ENCODE data around the gene VPS54. TPM values are rescaled to one million over a fixed set of nuclear protein-coding genes. Genes with fewer than 3 reads are reported as not detected.

Gene VPS54
- total and polyA plus RNA-seq, 9 of the 15 experiments (the other 6 are each of a cell fraction or from before 2014, with no cell fraction given): 4.9 to 23.2 (median 13.2) TPM

- no peaks in the 10 kb centered on the region for H3K4me1 ChIP-seq (replicated peaks in 1 of 2; ENCODE audit: control insufficient read depth in 2 of 2, insufficient read depth in 2 of 2, low read length in 2 of 2)
- ATAC-seq (no peak), FAIRE-seq (no peak), DNase-seq (ENCODE audit: extremely low read depth in 1 of 4, low spot score in 3 of 4) (no peak)
- no TSS peak for BruUV-seq (replicated peaks)
- intact Hi-C loops (cut with micrococcal nuclease): no loop called here
- in situ Hi-C loops (cut with MboI): no loop called here
- 58% methylated on average over 2 of the region's 2 CpGs for WGBS (ENCODE audit: insufficient coverage, low coverage, missing lambda C conversion rate)
- no peak overlapping the region for H3K27ac ChIP-seq (ENCODE audit: extremely low read depth, low read depth, low read length)
- ChIA-PET POLR2A (no interaction called here), CTCF (ENCODE audit: low intra/inter-chr PET ratio) (no interaction called here)
- H3K79me2 ChIP-seq (ENCODE audit: control insufficient read depth, insufficient read depth, low read length): peaks cover 4% of the 10 kb centered on the region; the same call in 1 of the 3 replicates
- TF ChIP-seq ZNF3 (CRISPR knock-in tag; IDR thresholded peaks at IDR 0.05) (no peak), ATF6 (CRISPR knock-in tag; IDR thresholded peaks at IDR 0.05) (no peak), FOXA3 (CRISPR knock-in tag; conservative IDR thresholded peaks at IDR 0.05 in 1 of 2, IDR thresholded peaks at IDR 0.05 in 1 of 2) (peak in 1 of 2 experiments; percentile 85; a peak in 2 of 4 replicates), CREB3L1 (IDR thresholded peaks at IDR 0.05; ENCODE audit: borderline replicate concordance, low read depth) (no peak), ZBTB34 (CRISPR knock-in tag; IDR thresholded peaks at IDR 0.05) (no peak), ETV1 (tag; conservative IDR thresholded peaks at IDR 0.05; ENCODE audit: low read depth) (peak; percentile 26; the same call in 1 of the 2 replicates), DNMT1 (IDR thresholded peaks at IDR 0.05) (no peak), ZNF232 (CRISPR knock-in tag; IDR thresholded peaks at IDR 0.05) (no peak), CREB1 (IDR thresholded peaks at IDR 0.05) (no peak), CREB1 (CRISPR knock-in tag; IDR thresholded peaks at IDR 0.05) (no peak), NR1H2 (CRISPR knock-in tag; IDR thresholded peaks at IDR 0.05) (no peak), CAMTA2 (CRISPR knock-in tag; conservative IDR thresholded peaks at IDR 0.05) (no peak)
- TF ChIP-seq, protein P1, sequence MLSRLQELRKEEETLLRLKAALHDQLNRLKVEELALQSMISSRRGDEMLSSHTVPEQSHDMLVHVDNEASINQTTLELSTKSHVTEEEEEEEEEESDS (CRISPR knock-in tag; IDR thresholded peaks at IDR 0.05): no peak
- peaks cover 17% of the 10 kb centered on the region; the same call in 2 of the 3 replicates for H3K36me3 ChIP-seq (ENCODE audit: control insufficient read depth, insufficient read depth, low read length)
- H3K9ac ChIP-seq (ENCODE audit: insufficient read depth in 1 of 2, low read depth in 2 of 2, low read length in 2 of 2): no peak overlapping the region
- no peaks in the 10 kb centered on the region; the same call in 1 of the 2 replicates for H3K9me3 ChIP-seq (replicated peaks; ENCODE audit: control insufficient read depth, insufficient read depth, low read depth, low read length)
- no peak overlapping the region for H3K4me2 ChIP-seq (ENCODE audit: insufficient read depth, low read length)
- no peaks in the 10 kb centered on the region for H3K9me1 ChIP-seq (ENCODE audit: control insufficient read depth, insufficient read depth, low read length)
- no peak overlapping the region for H2AFZ ChIP-seq (ENCODE audit: low read depth, low read length)
- H3K27me3 ChIP-seq (ENCODE audit: control insufficient read depth in 2 of 2, insufficient read depth in 2 of 2, low read length in 2 of 2): no peaks in the 10 kb centered on the region
- no peak overlapping the region for H3K4me3 ChIP-seq
- no peaks in the 10 kb centered on the region for H4K20me1 ChIP-seq (replicated peaks; ENCODE audit: control insufficient read depth, insufficient read depth, low read length)
These were observed 35.1 kb downstream of the VPS54 start for GRCh38 chr2:63983986-63984605.

Measured in K562 (cell line).